HG03575 (cell line): ENCODE data around the gene NEURL4.

ENCODE experiments used
- ATAC-seq: cut with Tn5 transposase; IDR thresholded peaks from one replicate; pipeline ENCODE4 v1.9.1; 2021; ENCODE audit not compliant: unreplicated experiment, insufficient number of reproducible peaks, low FRiP score; ENCODE audit errors: extremely low read depth

NEURL4 gene

DNA sequence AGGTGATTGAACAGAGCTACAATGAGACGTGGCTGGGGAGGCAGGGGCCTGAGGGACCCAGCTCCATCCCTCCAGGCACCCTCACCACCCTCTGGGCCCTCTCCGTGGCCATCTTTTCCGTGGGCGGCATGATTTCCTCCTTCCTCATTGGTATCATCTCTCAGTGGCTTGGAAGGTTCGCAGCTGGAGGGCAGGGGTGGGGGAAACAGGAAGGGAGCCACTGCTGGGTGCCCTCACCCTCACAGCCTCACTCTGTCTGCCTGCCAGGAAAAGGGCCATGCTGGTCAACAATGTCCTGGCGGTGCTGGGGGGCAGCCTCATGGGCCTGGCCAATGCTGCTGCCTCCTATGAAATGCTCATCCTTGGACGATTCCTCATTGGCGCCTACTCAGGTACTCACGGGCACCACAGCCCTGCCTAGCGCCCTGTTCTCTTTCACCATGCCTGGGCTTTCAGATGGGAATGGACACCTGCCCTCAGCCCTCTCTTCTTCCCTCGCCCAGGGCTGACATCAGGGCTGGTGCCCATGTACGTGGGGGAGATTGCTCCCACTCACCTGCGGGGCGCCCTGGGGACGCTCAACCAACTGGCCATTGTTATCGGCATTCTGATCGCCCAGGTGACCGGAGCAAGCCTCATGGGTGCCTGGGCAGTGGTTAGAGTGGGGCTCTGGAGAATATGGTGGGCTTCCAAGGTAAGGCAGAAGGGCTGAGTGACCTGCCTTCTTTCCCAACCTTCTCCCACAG lies 45.5 kb downstream of the NEURL4 start:
- no peak for ATAC-seq

DNA sequence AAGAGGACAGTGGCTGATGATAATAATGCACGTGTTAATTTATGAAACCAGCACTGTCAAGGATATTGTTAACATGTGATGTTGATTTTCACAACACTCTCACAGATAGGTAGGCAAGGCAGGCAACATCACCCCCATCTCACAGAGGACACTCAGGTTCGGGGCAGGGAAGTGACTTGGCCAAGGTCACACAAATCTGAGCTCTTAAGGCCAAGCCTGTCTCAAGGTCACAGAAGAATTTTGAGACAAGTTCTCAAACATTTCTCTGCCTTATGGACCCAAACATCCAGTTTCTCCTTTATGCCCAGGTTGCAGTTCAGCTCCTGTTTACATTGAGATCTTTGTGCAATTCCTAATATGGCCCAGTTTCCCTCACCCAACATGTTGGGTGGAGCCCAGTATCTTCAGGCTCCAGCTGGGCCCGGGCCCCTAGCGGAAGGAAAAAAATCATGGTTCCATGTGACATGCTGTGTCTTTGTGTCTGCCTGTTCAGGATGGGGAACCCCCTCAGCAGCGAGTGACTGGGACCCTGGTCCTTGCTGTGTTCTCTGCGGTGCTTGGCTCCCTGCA lies 46.3 kb downstream of the NEURL4 start:
- no peak for ATAC-seq

DNA sequence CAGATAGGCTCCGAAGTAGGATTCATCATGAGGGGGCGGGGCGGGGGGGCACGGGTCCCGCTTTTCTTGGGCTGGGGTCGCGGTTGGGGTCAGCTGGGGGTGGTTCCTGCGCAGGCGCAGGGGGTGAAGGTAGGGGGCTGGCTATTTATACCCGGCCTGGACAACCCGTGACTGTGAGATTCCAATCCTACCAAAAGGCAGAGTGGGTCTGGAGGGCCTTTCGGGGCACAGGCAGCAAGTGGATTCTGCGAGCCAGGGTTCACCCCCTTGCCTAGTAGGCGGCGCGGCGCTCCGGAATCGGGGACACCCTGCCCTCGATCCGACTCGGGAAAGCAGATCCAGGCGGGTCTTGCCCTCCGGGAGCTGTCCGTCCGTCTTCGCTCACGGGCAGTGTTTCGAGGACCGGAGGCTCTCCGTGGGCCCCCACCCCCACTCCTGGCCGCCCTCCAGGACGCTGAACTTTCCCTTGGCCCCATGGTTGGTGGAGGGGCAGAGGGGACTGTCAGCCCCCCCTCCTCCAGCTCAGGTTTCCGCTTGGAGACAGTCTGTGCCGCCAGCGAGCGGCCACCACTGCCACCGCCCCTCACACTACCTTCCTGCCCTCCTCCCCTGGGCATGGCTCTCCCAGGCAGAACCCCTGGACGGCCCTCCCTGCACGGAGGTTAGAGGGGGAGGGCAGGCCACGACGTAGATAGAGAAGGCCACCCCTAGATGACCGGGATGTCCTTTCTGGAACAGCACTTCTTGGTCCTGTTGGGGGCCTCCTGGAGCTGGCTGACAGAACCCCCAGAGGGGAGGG lies 47.0 kb downstream of the NEURL4 start:
- no peak for ATAC-seq

DNA sequence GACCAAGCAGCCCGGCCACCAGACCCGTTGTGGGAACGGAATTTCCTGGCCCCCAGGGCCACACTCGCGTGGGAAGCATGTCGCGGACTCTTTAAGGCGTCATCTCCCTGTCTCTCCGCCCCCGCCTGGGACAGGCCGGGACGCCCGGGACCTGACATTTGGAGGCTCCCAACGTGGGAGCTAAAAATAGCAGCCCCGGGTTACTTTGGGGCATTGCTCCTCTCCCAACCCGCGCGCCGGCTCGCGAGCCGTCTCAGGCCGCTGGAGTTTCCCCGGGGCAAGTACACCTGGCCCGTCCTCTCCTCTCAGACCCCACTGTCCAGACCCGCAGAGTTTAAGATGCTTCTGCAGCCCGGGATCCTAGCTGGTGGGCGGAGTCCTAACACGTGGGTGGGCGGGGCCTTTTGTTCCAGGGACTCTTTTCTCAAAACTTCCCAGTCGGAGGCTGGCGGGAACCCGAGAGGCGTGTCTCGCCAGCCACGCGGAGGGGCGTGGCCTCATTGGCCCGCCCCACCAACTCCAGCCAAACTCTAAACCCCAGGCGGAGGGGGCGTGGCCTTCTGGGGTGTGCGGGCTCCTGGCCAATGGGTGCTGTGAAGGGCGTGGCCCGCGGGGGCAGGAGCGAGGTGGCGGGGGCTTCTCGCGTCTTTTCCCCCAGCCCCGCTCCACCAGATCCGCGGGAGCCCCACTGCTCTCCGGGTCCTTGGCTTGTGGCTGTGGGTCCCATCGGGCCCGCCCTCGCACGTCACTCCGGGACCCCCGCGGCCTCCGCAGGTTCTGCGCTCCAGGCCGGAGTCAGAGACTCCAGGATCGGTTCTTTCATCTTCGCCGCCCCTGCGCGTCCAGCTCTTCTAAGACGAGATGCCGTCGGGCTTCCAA lies 47.8 kb downstream of the NEURL4 start, which contains the start of gene SLC2A4:
Gene SLC2A4, plus strand, starts transcription at position 645 of the 879 bp plus-strand sequence. Its CDS starts 217 bp downstream, at position 862.
- no peak for ATAC-seq

GRCh38 chr17:7280519-7281073 lies 48.5 kb downstream of the NEURL4 start:
- no peak for ATAC-seq

DNA sequence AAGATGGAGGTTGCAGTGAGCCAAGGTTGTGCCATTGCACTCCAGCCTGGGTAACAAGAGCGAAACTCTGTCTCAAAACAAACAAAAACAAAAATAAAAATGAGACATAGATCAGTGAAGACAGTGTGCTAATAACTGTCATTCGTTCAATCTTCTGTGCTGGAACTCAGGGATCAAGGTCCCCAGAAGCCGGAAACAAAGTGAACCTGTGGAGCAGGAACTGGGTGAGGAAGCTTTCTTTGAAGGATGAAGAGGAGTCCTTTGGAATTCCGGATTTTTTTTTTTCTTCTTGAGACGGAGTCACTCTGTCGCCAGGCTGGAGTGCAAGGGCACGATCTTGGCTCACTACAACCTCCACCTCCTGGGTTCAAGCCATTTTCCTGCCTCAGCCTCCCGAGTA lies 49.7 kb downstream of the NEURL4 start:
- ATAC-seq = no peak

DNA sequence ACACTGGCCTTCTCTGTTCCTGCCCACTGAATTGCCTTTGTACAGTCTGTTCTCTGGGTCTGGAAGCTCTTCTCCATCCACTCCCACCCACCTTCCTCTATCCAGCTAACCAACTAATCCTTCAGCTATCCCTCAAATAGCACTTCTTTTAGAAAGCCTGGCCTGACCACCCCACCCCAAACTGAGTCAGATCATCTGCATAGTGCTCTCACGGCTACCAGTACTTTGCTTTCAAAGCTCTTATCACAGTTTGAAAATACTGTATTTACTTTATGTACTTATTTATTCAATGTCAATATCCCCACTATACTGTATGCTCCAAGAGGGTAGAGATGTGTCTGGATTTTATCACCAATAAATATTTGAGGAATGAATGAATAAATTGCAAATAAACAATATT lies 62.4 kb downstream of the NEURL4 start:
- ATAC-seq = no peak
